A549 (cell line): ENCODE measurements around the gene GPRIN1. TPM values are rescaled to one million over a fixed set of nuclear protein-coding genes. Genes with fewer than 3 reads are reported as not detected.
A peak's percentile ranks its signal among the peaks of the same experiment; 100 is the strongest.

Source experiments
- ATAC-seq, 2 experiments: fragments of 200-7000 bp in 1 of 2; fragments of >200 bp in 1 of 2; cut with Nextera tagmentation in 1 of 2; cut with Tn5 transposase in 1 of 2; 3 replicates each; pipeline versions ENCODE4 v1.8.0 to v1.9.1; 2018 to 2020; ENCODE audit warnings: mild to moderate bottlenecking in 1 of 2, moderate library complexity in 1 of 2
- CTCF ChIA-PET: fragments of 300-600 bp; sonication (Branson Sonifier 250); formaldehyde crosslinking; extraction: SDS; loops from one replicate; lab custom pipeline; 2021; ENCODE audit warnings: antibody characterized with exemption, inconsistent platforms; lab: Yijun Ruan, JAX
- POLR2A ChIA-PET: fragments of 350-600 bp; formaldehyde crosslinking; extraction: SDS; loops from one replicate; lab custom pipeline; 2021; ENCODE audit warnings: antibody characterized with exemption, inconsistent platforms; lab: Yijun Ruan, JAX
- DNase-seq, 2 experiments: peaks; one replicate each; pipeline versions ENCODE4 v3.0.0 to v3.0.0-alpha.2; 2011 to 2016; ENCODE audit warnings: low read depth in 1 of 2, low spot score in 1 of 2
- FAIRE-seq: peaks from 2 replicates; lab custom pipeline; 2011; peaks lifted over from hg19 to GRCh38; lab: Jason Lieb, UNC
- H3K27ac ChIP-seq, 2 experiments: fragments of >200 bp; sonication (Bioruptor Twin); formaldehyde crosslinking; 3 replicates each; pipeline ENCODE4 v1.5.1; 2016 to 2017
- H3K4me1 ChIP-seq: fragments of >200 bp; sonication (Bioruptor Twin); formaldehyde crosslinking; 3 replicates; pipeline ENCODE4 v1.6.1; 2016
- H3K4me2 ChIP-seq: fragments of >200 bp; sonication (Bioruptor Twin); formaldehyde crosslinking; 3 replicates; pipeline ENCODE4 v1.6.1; 2016
- H3K4me3 ChIP-seq: fragments of >200 bp; sonication (Bioruptor Twin); formaldehyde crosslinking; 3 replicates; pipeline ENCODE4 v1.5.1; 2016
- H3K9me3 ChIP-seq: fragments of >200 bp; sonication (Bioruptor Twin); formaldehyde crosslinking; 3 replicates; pipeline ENCODE4 v1.6.1; 2016
- CBX2 ChIP-seq: fragments of 200-600 bp; sonication (generic); IDR thresholded peaks from 2 replicates; pipeline ENCODE4 v1.6.1; 2016; ENCODE audit warnings: low read depth, mild to moderate bottlenecking, borderline replicate concordance
- EP300 ChIP-seq, 2 experiments: fragments of >200 bp; sonication (Bioruptor Twin); formaldehyde crosslinking; IDR thresholded peaks; 2 replicates in 1 of 2; 3 replicates in 1 of 2; pipeline ENCODE4 v1.6.1; 2016 to 2017
- HDAC2 ChIP-seq: fragments of 200-600 bp; sonication (generic); IDR thresholded peaks from 2 replicates; pipeline ENCODE4 v1.6.1; 2016
- HMGXB4 ChIP-seq: fragments of 250-450 bp; sonication (Bioruptor Pico); IDR thresholded peaks from 2 replicates; pipeline ENCODE4 v1.5.0; 2021; ENCODE audit warnings: mild to moderate bottlenecking, moderate library complexity, borderline replicate concordance
- JUNB ChIP-seq: fragments of >200 bp; sonication (Bioruptor Twin); formaldehyde crosslinking; IDR thresholded peaks from 2 replicates; pipeline ENCODE4 v1.6.1; 2016
- MAFK ChIP-seq: fragments of 450-650 bp; IDR thresholded peaks from 2 replicates; pipeline ENCODE4 v1.6.1; 2014; ENCODE audit not compliant: partially characterized antibody
- MAX ChIP-seq: IDR thresholded peaks from 2 replicates; pipeline ENCODE4 v1.6.1; 2012
- MAZ ChIP-seq: fragments of 150-350 bp; IDR thresholded peaks from 2 replicates; pipeline ENCODE4 v1.6.1; 2014; ENCODE audit warnings: antibody characterized with exemption, low read depth, low read length, borderline replicate concordance
- NPAS2 ChIP-seq: fragments of 250-450 bp; sonication (Bioruptor Pico); IDR thresholded peaks from 2 replicates; pipeline ENCODE4 v1.8.0; 2022; ENCODE audit warnings: mild to moderate bottlenecking, moderate library complexity, borderline replicate concordance
- PHF8 ChIP-seq: fragments of 200-600 bp; sonication (generic); IDR thresholded peaks from 2 replicates; pipeline ENCODE4 v1.6.1; 2016; ENCODE audit warnings: low read depth, mild to moderate bottlenecking, antibody characterized with exemption, moderate library complexity, borderline replicate concordance
- POLR2A ChIP-seq: IDR thresholded peaks from 2 replicates; pipeline ENCODE4 v1.6.1; 2012; ENCODE audit warnings: mild to moderate bottlenecking, low read length
- POLR2AphosphoS2 ChIP-seq: conservative IDR thresholded peaks from 2 replicates; pipeline ENCODE4 v1.6.1; 2012; ENCODE audit warnings: low read length, improper control_type of control experiment, inconsistent platforms
- RAD21 ChIP-seq, 2 experiments: fragments of >200 bp in 1 of 2; sonication (Bioruptor Twin) in 1 of 2; formaldehyde crosslinking in 1 of 2; IDR thresholded peaks in 1 of 2; conservative IDR thresholded peaks in 1 of 2; 2 replicates in 1 of 2; 3 replicates in 1 of 2; pipeline ENCODE4 v1.6.1; 2012 to 2018; ENCODE audit warnings: inconsistent platforms in 1 of 2
- RFX5 ChIP-seq: fragments of 450-650 bp; IDR thresholded peaks from 2 replicates; pipeline ENCODE4 v1.7.1; 2014; ENCODE audit warnings: antibody characterized with exemption, mild to moderate bottlenecking, moderate library complexity
- SREBF2 ChIP-seq: fragments of 450-650 bp; IDR thresholded peaks from 2 replicates; pipeline ENCODE4 v1.6.1; 2014; ENCODE audit warnings: mild to moderate bottlenecking, moderate library complexity
- WGBS: methylation state at CpG from one replicate; pipeline ENCODE4 v1.1.6; 2017; ENCODE audit errors: missing lambda C conversion rate; 5-methylcytosine and 5-hydroxymethylcytosine counted together
- polyA plus RNA-seq, 4 experiments: library from polyadenylated mRNA; depleted of rRNA in 3 of 4; stranded (reverse); fragments of >200 nt; fragmentation: RNase III in 1 of 4; extraction: RNeasy Plus Mini Kit Qiagen cat#74134 plus additional on column Dnase treatment in 1 of 4; gene quantifications; 2 replicates in 3 of 4; 3 replicates in 1 of 4; pipeline ENCODE4 v1.2.3, GENCODE V29; 2011 to 2017
- TF ChIP-seq, protein P1 (sequence below): fragments of 150-350 bp; IDR thresholded peaks from 2 replicates; pipeline ENCODE4 v1.6.1; 2014; ENCODE audit warnings: low read depth, mild to moderate bottlenecking, low read length
- TF ChIP-seq, protein P2 (sequence below): fragments of 200-600 bp; sonication (generic); IDR thresholded peaks from 2 replicates; pipeline ENCODE4 v1.6.1; 2016; ENCODE audit warnings: antibody characterized with exemption, mild to moderate bottlenecking, moderate library complexity
- TF ChIP-seq, protein P3 (sequence below): IDR thresholded peaks from 2 replicates; pipeline ENCODE4 v1.6.1; 2012; ENCODE audit warnings: low read depth, borderline replicate concordance
- TF ChIP-seq, protein P4 (sequence below): fragments of 450-650 bp; IDR thresholded peaks from 2 replicates; pipeline ENCODE4 v1.6.1; 2014; ENCODE audit warnings: antibody characterized with exemption

The GPRIN1 gene
- polyA plus RNA-seq, 2 of the 4 experiments (the other 2 are of a cell fraction), result 3.1 to 6.7 TPM

DNA sequence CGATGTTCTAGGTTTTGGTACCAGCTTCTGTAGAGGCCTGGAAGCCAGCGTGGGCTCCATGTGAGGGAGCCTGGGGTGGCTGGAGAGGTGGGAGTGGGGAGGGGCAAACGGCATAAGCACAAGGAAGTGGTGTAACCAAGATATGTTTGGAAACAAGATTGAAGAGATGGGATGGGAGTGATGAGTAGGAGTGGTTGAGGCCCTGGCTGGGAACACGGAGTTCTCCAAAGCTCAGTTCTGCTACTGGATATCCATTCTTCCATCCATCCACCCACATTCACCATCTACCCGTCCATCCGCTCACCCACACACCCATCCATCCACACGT, 49.5 kb upstream of the GPRIN1 start (continued):
- TF ChIP-seq MAFK (no peak), CBX2 (no peak)

- WGBS, result 79% methylated on average over 11 of the region's 11 CpGs
- Histone ChIP-seq H3K27ac (no peak overlapping the region), H3K4me1 (no peaks in the 10 kb centered on the region), H3K4me3 (no peak overlapping the region), H3K4me2 (no peak overlapping the region)
- no peak for DNase-seq
- no peak for FAIRE-seq
- POLR2A ChIA-PET, result no interaction called here
- no peak for ATAC-seq
- TF ChIP-seq HDAC2 (no peak), MAZ (no peak), JUNB (no peak), POLR2AphosphoS2 (no peak), NPAS2 (CRISPR knock-in tag) (no peak), MAX (no peak), MAFK (no peak)
- TF ChIP-seq, protein P1, sequence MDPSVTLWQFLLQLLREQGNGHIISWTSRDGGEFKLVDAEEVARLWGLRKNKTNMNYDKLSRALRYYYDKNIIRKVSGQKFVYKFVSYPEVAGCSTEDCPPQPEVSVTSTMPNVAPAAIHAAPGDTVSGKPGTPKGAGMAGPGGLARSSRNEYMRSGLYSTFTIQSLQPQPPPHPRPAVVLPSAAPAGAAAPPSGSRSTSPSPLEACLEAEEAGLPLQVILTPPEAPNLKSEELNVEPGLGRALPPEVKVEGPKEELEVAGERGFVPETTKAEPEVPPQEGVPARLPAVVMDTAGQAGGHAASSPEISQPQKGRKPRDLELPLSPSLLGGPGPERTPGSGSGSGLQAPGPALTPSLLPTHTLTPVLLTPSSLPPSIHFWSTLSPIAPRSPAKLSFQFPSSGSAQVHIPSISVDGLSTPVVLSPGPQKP, result no peak
- TF ChIP-seq, protein P2, sequence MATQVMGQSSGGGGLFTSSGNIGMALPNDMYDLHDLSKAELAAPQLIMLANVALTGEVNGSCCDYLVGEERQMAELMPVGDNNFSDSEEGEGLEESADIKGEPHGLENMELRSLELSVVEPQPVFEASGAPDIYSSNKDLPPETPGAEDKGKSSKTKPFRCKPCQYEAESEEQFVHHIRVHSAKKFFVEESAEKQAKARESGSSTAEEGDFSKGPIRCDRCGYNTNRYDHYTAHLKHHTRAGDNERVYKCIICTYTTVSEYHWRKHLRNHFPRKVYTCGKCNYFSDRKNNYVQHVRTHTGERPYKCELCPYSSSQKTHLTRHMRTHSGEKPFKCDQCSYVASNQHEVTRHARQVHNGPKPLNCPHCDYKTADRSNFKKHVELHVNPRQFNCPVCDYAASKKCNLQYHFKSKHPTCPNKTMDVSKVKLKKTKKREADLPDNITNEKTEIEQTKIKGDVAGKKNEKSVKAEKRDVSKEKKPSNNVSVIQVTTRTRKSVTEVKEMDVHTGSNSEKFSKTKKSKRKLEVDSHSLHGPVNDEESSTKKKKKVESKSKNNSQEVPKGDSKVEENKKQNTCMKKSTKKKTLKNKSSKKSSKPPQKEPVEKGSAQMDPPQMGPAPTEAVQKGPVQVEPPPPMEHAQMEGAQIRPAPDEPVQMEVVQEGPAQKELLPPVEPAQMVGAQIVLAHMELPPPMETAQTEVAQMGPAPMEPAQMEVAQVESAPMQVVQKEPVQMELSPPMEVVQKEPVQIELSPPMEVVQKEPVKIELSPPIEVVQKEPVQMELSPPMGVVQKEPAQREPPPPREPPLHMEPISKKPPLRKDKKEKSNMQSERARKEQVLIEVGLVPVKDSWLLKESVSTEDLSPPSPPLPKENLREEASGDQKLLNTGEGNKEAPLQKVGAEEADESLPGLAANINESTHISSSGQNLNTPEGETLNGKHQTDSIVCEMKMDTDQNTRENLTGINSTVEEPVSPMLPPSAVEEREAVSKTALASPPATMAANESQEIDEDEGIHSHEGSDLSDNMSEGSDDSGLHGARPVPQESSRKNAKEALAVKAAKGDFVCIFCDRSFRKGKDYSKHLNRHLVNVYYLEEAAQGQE, result no peak
- TF ChIP-seq, protein P3, sequence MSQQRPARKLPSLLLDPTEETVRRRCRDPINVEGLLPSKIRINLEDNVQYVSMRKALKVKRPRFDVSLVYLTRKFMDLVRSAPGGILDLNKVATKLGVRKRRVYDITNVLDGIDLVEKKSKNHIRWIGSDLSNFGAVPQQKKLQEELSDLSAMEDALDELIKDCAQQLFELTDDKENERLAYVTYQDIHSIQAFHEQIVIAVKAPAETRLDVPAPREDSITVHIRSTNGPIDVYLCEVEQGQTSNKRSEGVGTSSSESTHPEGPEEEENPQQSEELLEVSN, result no peak
- TF ChIP-seq, all 56 proteins: peak for 0
- CTCF ChIA-PET, result interaction anchor here (0.6 to 9.9 kb wide), 36 partner anchors 9 to 535 kb away, joined by 3 to 123 read pairs (median 6); partner anchors contain the start of genes HK3 and TSPAN17
- H3K9me3 ChIP-seq, result no peaks in the 10 kb centered on the region
These were observed 49.0 kb upstream of the GPRIN1 start for GRCh38 chr5:176658817-176659511.

DNA sequence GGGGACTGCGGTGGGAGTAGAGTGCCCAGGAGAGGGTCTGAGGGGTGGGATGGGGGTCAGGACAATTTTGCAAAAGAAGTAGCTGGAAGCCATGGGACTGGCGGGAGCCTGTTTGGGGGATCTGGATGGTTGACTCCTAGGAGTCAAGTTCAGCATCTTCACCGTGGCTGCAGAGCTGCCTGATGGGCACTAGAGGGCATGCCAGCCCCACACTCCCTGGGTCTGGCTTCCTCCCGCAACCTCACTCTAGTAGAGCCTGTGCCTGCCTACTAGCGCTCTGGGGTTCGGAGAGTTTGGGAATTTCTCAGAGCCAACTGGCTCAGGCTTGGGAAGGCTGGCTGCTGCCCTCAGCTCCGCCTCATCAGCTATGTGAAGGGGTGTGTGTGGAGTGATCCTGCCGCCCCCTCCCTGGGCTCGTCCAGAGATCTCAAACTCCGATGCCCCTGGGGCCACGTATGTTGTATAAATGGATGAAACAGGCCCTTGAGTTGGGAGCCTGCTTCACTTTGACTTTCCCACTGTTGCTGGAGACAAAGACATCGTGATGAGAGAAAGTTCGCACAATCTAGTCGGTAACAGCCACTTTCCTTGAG, 48.1 kb upstream of the GPRIN1 start:
- Histone ChIP-seq H3K4me2 (no peak overlapping the region), H3K4me1 (no peaks in the 10 kb centered on the region), H3K27ac (no peak overlapping the region), H3K9me3 (no peaks in the 10 kb centered on the region), H3K4me3 (no peak overlapping the region)
- ATAC-seq (peak; percentile 77 to 87), DNase-seq (peak; percentile 77 to 78), FAIRE-seq (peak; percentile 84)
- 45% methylated on average over 11 of the region's 14 CpGs for WGBS
- POLR2A ChIA-PET, result interaction anchor here (0.7 kb wide), 2 partner anchors 11 to 609 kb away, joined by 3 read pairs; partner anchors contain the start of gene TSPAN17
- CTCF ChIA-PET, result interaction anchor here (0.6 to 9.9 kb wide), 50 partner anchors 8 to 602 kb away, joined by 3 to 123 read pairs (median 4); partner anchors contain the start of genes EIF4E1B, HK3, SNCB and TSPAN17
- TF ChIP-seq POLR2A (no peak), PHF8 (no peak), MAZ (no peak), RFX5 (no peak), RAD21 (conservative IDR thresholded peaks at IDR 0.05 in 1 of 2, IDR thresholded peaks at IDR 0.05 in 1 of 2) (peak; percentile 80 to 83), HMGXB4 (CRISPR knock-in tag) (no peak), EP300 (IDR thresholded peaks at IDR 0.05) (no peak), SREBF2 (no peak), CBX2 (no peak)
- TF ChIP-seq, protein P4, sequence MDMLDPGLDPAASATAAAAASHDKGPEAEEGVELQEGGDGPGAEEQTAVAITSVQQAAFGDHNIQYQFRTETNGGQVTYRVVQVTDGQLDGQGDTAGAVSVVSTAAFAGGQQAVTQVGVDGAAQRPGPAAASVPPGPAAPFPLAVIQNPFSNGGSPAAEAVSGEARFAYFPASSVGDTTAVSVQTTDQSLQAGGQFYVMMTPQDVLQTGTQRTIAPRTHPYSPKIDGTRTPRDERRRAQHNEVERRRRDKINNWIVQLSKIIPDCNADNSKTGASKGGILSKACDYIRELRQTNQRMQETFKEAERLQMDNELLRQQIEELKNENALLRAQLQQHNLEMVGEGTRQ, result no peak
- TF ChIP-seq, protein P2, result no peak
